Upper lobe of left lung (tissue), 6 donors: ENCODE results near the gene PPM1H. TPM values are rescaled to one million over a fixed set of nuclear protein-coding genes. Genes with fewer than 3 reads are reported as not detected.

ENCODE experiments used
- ATAC-seq, 2 donors: fragments of 200-7000 bp; cut with Tn5 transposase; one replicate each; pipeline ENCODE4 v1.9.1; 2022; ENCODE audit warnings: mild to moderate bottlenecking in 2 of 2, moderate library complexity in 2 of 2; ENCODE audit not compliant: low FRiP score in 2 of 2
- DNase-seq, 2 donors: peaks; one replicate each; pipeline ENCODE4 v3.0.0-alpha.2; 2019 to 2020
- H3K27ac ChIP-seq, 4 donors: fragments of 200-600 bp; sonication (generic); one replicate each; pipeline ENCODE4 v1.5.1; 2016 to 2019
- H3K27me3 ChIP-seq, 4 donors: fragments of 200-600 bp; sonication (generic); one replicate each; pipeline ENCODE4 v1.5.1; 2017 to 2019
- H3K36me3 ChIP-seq, 4 donors: fragments of 200-600 bp; sonication (generic); one replicate each; pipeline ENCODE4 v1.5.1; 2016 to 2019
- H3K4me1 ChIP-seq, 4 donors: fragments of 200-600 bp; sonication (generic); one replicate each; pipeline ENCODE4 v1.5.1; 2018 to 2019
- H3K4me3 ChIP-seq, 4 donors: fragments of 200-600 bp; sonication (generic); one replicate each; pipeline ENCODE4 v1.5.1; 2017 to 2019; ENCODE audit warnings: mild to moderate bottlenecking in 2 of 4, moderate library complexity in 1 of 4
- H3K9me3 ChIP-seq, 4 donors: fragments of 200-600 bp; sonication (generic); one replicate each; pipeline ENCODE4 v1.5.1; 2018 to 2019
- EP300 ChIP-seq, 4 donors: sonication (generic); formaldehyde crosslinking; IDR thresholded peaks; one replicate each; pipeline ENCODE4 v1.5.1; 2017; ENCODE audit warnings: antibody characterized with exemption in 4 of 4, control low read depth in 2 of 4
- POLR2A ChIP-seq, 4 donors: fragments of 450-650 bp; IDR thresholded peaks; one replicate each; pipeline ENCODE4 v1.5.1; 2016 to 2017; ENCODE audit warnings: antibody characterized with exemption in 4 of 4, mild to moderate bottlenecking in 2 of 4
- POLR2AphosphoS5 ChIP-seq, 2 donors: sonication (generic); formaldehyde crosslinking; IDR thresholded peaks; one replicate each; pipeline ENCODE4 v1.5.1; 2017; ENCODE audit warnings: antibody characterized with exemption in 2 of 2
- WGBS, 2 donors: methylation state at CpG; one replicate each; pipeline ENCODE4 v1.1.5; 2017 to 2018; 5-methylcytosine and 5-hydroxymethylcytosine counted together
- total RNA-seq, 6 donors: library from RNA; depleted of rRNA in 4 of 6; stranded (reverse); fragments of >200 nt in 4 of 6; gene quantifications; one replicate each; pipeline versions ENCODE4 v1.1.0 to v1.2.1, GENCODE V29; 2016 to 2021
- TF ChIP-seq, protein P1 (sequence below), 6 experiments: fragments of 450-650 bp in 4 of 6; fragments of 200-600 bp in 2 of 6; sonication (generic) in 2 of 6; IDR thresholded peaks; one replicate each; pipeline ENCODE4 v1.5.1; 2016 to 2019; ENCODE audit warnings: antibody characterized with exemption in 6 of 6
- donor health status: DM: no; HTN: no; CAD: no; lungs with moderate emphysema.
- donor health status: DM: no; HTN: yes; CAD: no; lungs with severe emphysema.

Gene PPM1H
- total RNA-seq, 6 donors from 2014 or later = 4.2 to 14.2 (median 8.4) TPM

GRCh38 chr12:62925680-62926079 lies 9.3 kb downstream of the PPM1H start:
- no peaks in the 10 kb centered on the region for H3K36me3 ChIP-seq
- peaks cover 0 to 4% (median 0%) of the 10 kb centered on the region in 4 donors for H3K4me1 ChIP-seq
- ATAC-seq = no peak
- no peaks in the 10 kb centered on the region for H3K9me3 ChIP-seq
- no peak for DNase-seq
- no peaks in the 10 kb centered on the region for H3K27me3 ChIP-seq
- no peak overlapping the region for H3K4me3 ChIP-seq
- H3K27ac ChIP-seq = no peak overlapping the region
- 89 to 96% methylated on average over 1 of the region's 1 CpG for WGBS, 2 donors
- no peak for TF ChIP-seq POLR2A (IDR thresholded peaks at IDR 0.05)
- no peak for TF ChIP-seq POLR2AphosphoS5 (IDR thresholded peaks at IDR 0.05)
- TF ChIP-seq, protein P1, sequence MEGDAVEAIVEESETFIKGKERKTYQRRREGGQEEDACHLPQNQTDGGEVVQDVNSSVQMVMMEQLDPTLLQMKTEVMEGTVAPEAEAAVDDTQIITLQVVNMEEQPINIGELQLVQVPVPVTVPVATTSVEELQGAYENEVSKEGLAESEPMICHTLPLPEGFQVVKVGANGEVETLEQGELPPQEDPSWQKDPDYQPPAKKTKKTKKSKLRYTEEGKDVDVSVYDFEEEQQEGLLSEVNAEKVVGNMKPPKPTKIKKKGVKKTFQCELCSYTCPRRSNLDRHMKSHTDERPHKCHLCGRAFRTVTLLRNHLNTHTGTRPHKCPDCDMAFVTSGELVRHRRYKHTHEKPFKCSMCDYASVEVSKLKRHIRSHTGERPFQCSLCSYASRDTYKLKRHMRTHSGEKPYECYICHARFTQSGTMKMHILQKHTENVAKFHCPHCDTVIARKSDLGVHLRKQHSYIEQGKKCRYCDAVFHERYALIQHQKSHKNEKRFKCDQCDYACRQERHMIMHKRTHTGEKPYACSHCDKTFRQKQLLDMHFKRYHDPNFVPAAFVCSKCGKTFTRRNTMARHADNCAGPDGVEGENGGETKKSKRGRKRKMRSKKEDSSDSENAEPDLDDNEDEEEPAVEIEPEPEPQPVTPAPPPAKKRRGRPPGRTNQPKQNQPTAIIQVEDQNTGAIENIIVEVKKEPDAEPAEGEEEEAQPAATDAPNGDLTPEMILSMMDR (IDR thresholded peaks at IDR 0.05) = no peak
- no peak for TF ChIP-seq EP300 (IDR thresholded peaks at IDR 0.05)

DNA sequence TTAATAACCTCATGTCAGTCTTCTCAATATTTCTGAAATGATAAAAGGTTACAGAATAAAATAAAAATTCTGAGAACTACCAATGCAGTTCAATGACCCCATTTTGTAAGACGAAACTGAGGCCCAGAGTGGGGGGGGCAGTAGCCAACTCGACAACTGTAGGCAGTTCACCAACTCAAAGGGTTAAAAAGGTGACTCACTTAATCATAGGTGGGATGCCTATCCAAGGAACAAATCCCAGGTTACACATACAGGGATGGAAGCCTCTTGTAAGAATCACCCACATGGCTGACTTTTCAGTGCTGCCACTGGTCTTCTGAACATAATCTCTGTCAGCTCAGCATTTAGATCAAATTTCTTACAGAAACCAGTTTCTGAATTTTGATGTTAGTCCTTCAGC lies 10.9 kb downstream of the PPM1H start:
- WGBS, 2 donors = 82 to 88% methylated on average over 2 of the region's 2 CpGs
- Histone ChIP-seq H3K4me3 (no peak overlapping the region), H3K27ac (no peak overlapping the region), H3K4me1 (no peaks in the 10 kb centered on the region), H3K36me3 (no peaks in the 10 kb centered on the region), H3K27me3 (no peaks in the 10 kb centered on the region), H3K9me3 (no peaks in the 10 kb centered on the region)
- TF ChIP-seq, protein P1 (IDR thresholded peaks at IDR 0.05) = no peak
- TF ChIP-seq POLR2AphosphoS5 (IDR thresholded peaks at IDR 0.05) = no peak
- TF ChIP-seq POLR2A (IDR thresholded peaks at IDR 0.05) = no peak
- no peak for TF ChIP-seq EP300 (IDR thresholded peaks at IDR 0.05)
- no peak for ATAC-seq
- no peak for DNase-seq

- TF ChIP-seq, protein P1 (IDR thresholded peaks at IDR 0.05) = no peak
- TF ChIP-seq EP300 (IDR thresholded peaks at IDR 0.05) (no peak), POLR2A (IDR thresholded peaks at IDR 0.05) (no peak), POLR2AphosphoS5 (IDR thresholded peaks at IDR 0.05) (no peak)
- DNase-seq = no peak
- H3K27ac ChIP-seq = no peak overlapping the region
- H3K4me3 ChIP-seq = no peak overlapping the region
- no peaks in the 10 kb centered on the region for H3K36me3 ChIP-seq
- H3K27me3 ChIP-seq = no peaks in the 10 kb centered on the region
- ATAC-seq = no peak
- H3K4me1 ChIP-seq = no peaks in the 10 kb centered on the region
- H3K9me3 ChIP-seq = no peaks in the 10 kb centered on the region
- WGBS, 2 donors = 69 to 97% methylated on average over 2 of the region's 2 CpGs
Measured at GRCh38 chr12:62922539-62922938, 12.4 kb downstream of the PPM1H start.

GRCh38 chr12:62919838-62920237 lies 15.1 kb downstream of the PPM1H start:
- Histone ChIP-seq H3K4me3 (no peak overlapping the region), H3K27me3 (no peaks in the 10 kb centered on the region), H3K4me1 (no peaks in the 10 kb centered on the region), H3K36me3 (no peaks in the 10 kb centered on the region), H3K27ac (no peak overlapping the region), H3K9me3 (no peaks in the 10 kb centered on the region)
- no peak for ATAC-seq
- no peak for DNase-seq
- WGBS, 2 donors = 42 to 57% methylated on average over 2 of the region's 2 CpGs
- TF ChIP-seq, protein P1 (IDR thresholded peaks at IDR 0.05) = no peak
- no peak for TF ChIP-seq EP300 (IDR thresholded peaks at IDR 0.05)
- no peak for TF ChIP-seq POLR2A (IDR thresholded peaks at IDR 0.05)
- TF ChIP-seq POLR2AphosphoS5 (IDR thresholded peaks at IDR 0.05) = no peak

- Histone ChIP-seq H3K27me3 (no peaks in the 10 kb centered on the region), H3K27ac (no peak overlapping the region), H3K4me1 (no peaks in the 10 kb centered on the region), H3K9me3 (no peaks in the 10 kb centered on the region), H3K4me3 (no peak overlapping the region), H3K36me3 (no peaks in the 10 kb centered on the region)
- TF ChIP-seq, protein P1 (IDR thresholded peaks at IDR 0.05) = no peak
- TF ChIP-seq POLR2AphosphoS5 (IDR thresholded peaks at IDR 0.05) (no peak), POLR2A (IDR thresholded peaks at IDR 0.05) (no peak), EP300 (IDR thresholded peaks at IDR 0.05) (no peak)
- DNase-seq (no peak), ATAC-seq (no peak)
- WGBS, 2 donors = 71 to 81% methylated on average over 1 of the region's 1 CpG
Measured at GRCh38 chr12:62917926-62918325, 17.0 kb downstream of the PPM1H start.
